HEK293 (cell line): ENCODE results near the gene IL1RN.

Source experiments
- CTCF ChIP-seq: fragments of 450-650 bp; formaldehyde crosslinking; IDR thresholded peaks from 2 replicates; pipeline ENCODE4 v1.5.1; 2016; ENCODE audit warnings: missing biosample characterization, missing genetic modification characterization
- GLI2 ChIP-seq: fragments of 450-650 bp; formaldehyde crosslinking; IDR thresholded peaks from 2 replicates; pipeline ENCODE4; 2017; ENCODE audit warnings: missing biosample characterization, missing genetic modification characterization, low read depth, borderline replicate concordance
- REST ChIP-seq: fragments of 450-650 bp; formaldehyde crosslinking; IDR thresholded peaks from 2 replicates; pipeline ENCODE4 v1.5.1; 2016; ENCODE audit warnings: missing biosample characterization, missing genetic modification characterization
- YY2 ChIP-seq: fragments of 450-650 bp; formaldehyde crosslinking; IDR thresholded peaks from 2 replicates; pipeline ENCODE4 v1.5.1; 2016; ENCODE audit warnings: missing biosample characterization, missing genetic modification characterization
- ZNF169 ChIP-seq: fragments of 450-650 bp; formaldehyde crosslinking; IDR thresholded peaks from 2 replicates; pipeline ENCODE4 v1.5.1; 2016; ENCODE audit warnings: missing biosample characterization, missing genetic modification characterization
- ZNF214 ChIP-seq: fragments of 450-650 bp; formaldehyde crosslinking; IDR thresholded peaks from 2 replicates; pipeline ENCODE4 v1.5.1; 2017; ENCODE audit warnings: missing biosample characterization, mild to moderate bottlenecking, missing genetic modification characterization, borderline replicate concordance
- ZNF518A ChIP-seq: fragments of 450-650 bp; formaldehyde crosslinking; conservative IDR thresholded peaks from 2 replicates; pipeline ENCODE4 v1.5.1; 2016; ENCODE audit warnings: low read depth, missing biosample characterization, missing genetic modification characterization

- TF ChIP-seq GLI2 (tag by site-specific recombination) = no peak
- TF ChIP-seq YY2 (tag by site-specific recombination) = no peak
- TF ChIP-seq REST = no peak
- TF ChIP-seq ZNF169 (tag by site-specific recombination) = no peak
- TF ChIP-seq CTCF (tag by site-specific recombination) = no peak
- no peak for TF ChIP-seq ZNF214 (tag by site-specific recombination)
- TF ChIP-seq ZNF518A (tag by site-specific recombination) = no peak
These were observed 36.0 kb upstream of the IL1RN start for GRCh38 chr2:113091231-113091896.
